IMR-90 (cell line): ENCODE measurements around the gene MMP24. TPM values are rescaled to one million over a fixed set of nuclear protein-coding genes. Genes with fewer than 3 reads are reported as not detected.

Experiments
- ATAC-seq: fragments of 200-7000 bp; cut with Tn5 transposase; 2 replicates; pipeline ENCODE4 v1.9.1; 2020; ENCODE audit warnings: low read depth, mild to moderate bottlenecking, moderate library complexity
- BruUV-seq: library from RNA; stranded (reverse); fragments of 400-500 nt; replicated peaks from 2 replicates; lab custom pipeline; 2021; lab: Mats Ljungman, UMichigan
- CTCF ChIA-PET: fragments of 300-600 bp; formaldehyde crosslinking; extraction: SDS; loops from one replicate; lab custom pipeline; 2021; ENCODE audit warnings: antibody characterized with exemption; lab: Yijun Ruan, JAX
- POLR2A ChIA-PET: fragments of 300-600 bp; sonication (Branson Sonifier 250); formaldehyde crosslinking; loops from one replicate; lab custom pipeline; 2022; ENCODE audit warnings: antibody characterized with exemption; ENCODE audit not compliant: unreplicated experiment; lab: Charles Lee
- DNase-seq: peaks from one replicate; pipeline ENCODE4 v3.0.0; 2013
- H2AFZ ChIP-seq: replicated peaks from 2 replicates; pipeline ENCODE3; 2013; ENCODE audit warnings: low read length, mild to moderate bottlenecking; ENCODE audit not compliant: poor library complexity
- H2AK5ac ChIP-seq: 2 replicates; pipeline ENCODE4 v1.6.1; 2013; ENCODE audit warnings: low read depth, low read length, inconsistent platforms
- H2AK9ac ChIP-seq: replicated peaks from 2 replicates; pipeline ENCODE3; 2013; ENCODE audit warnings: mild to moderate bottlenecking, low read depth, low read length, moderate library complexity; ENCODE audit not compliant: poor library complexity
- H2BK120ac ChIP-seq: 2 replicates; pipeline ENCODE4 v1.6.1; 2013; ENCODE audit warnings: low read depth, low read length, inconsistent platforms
- H2BK15ac ChIP-seq: 3 replicates; pipeline ENCODE4 v1.6.1; 2013; ENCODE audit warnings: low read depth, low read length, inconsistent platforms
- H2BK20ac ChIP-seq: 2 replicates; pipeline ENCODE4 v1.6.1; 2013; ENCODE audit warnings: low read depth, mild to moderate bottlenecking, inconsistent platforms, low read length, moderate library complexity
- H2BK5ac ChIP-seq: 2 replicates; pipeline ENCODE4 v1.6.1; 2013; ENCODE audit warnings: mild to moderate bottlenecking, low read depth, low read length, inconsistent platforms; ENCODE audit not compliant: poor library complexity, severe bottlenecking
- H3K14ac ChIP-seq: replicated peaks from 2 replicates; pipeline ENCODE4 v1.6.1; 2013; ENCODE audit warnings: low read depth, low read length, inconsistent platforms
- H3K18ac ChIP-seq: 2 replicates; pipeline ENCODE4 v1.6.1; 2013; ENCODE audit warnings: low read depth, low read length, control low read depth
- H3K23ac ChIP-seq: 2 replicates; pipeline ENCODE4 v1.6.1; 2013; ENCODE audit warnings: low read depth, low read length, inconsistent platforms
- H3K27ac ChIP-seq: 2 replicates; pipeline ENCODE4 v1.5.1; 2013; ENCODE audit warnings: mild to moderate bottlenecking, control low read depth, low read length; ENCODE audit not compliant: insufficient read depth
- H3K27me3 ChIP-seq: 2 replicates; pipeline ENCODE4 v1.6.1; 2013; ENCODE audit warnings: low read length; ENCODE audit not compliant: control insufficient read depth, insufficient read depth
- H3K36me3 ChIP-seq: 2 replicates; pipeline ENCODE4 v1.6.1; 2013; ENCODE audit warnings: low read length, mixed read lengths; ENCODE audit not compliant: control insufficient read depth, insufficient read depth
- H3K4ac ChIP-seq: 2 replicates; pipeline ENCODE4 v1.6.1; 2013; ENCODE audit warnings: low read depth, low read length, inconsistent platforms
- H3K4me1 ChIP-seq: 2 replicates; pipeline ENCODE4 v1.6.1; 2013; ENCODE audit warnings: low read length, mixed read lengths; ENCODE audit not compliant: control insufficient read depth, insufficient read depth
- H3K4me2 ChIP-seq: 2 replicates; pipeline ENCODE4 v1.6.1; 2013; ENCODE audit warnings: low read depth, mild to moderate bottlenecking, control low read depth, low read length, moderate library complexity
- H3K4me3 ChIP-seq: 2 replicates; pipeline ENCODE4 v1.5.1; 2013; ENCODE audit warnings: low read depth, mild to moderate bottlenecking, control low read depth, low read length, moderate library complexity; ENCODE audit not compliant: insufficient read depth
- H3K56ac ChIP-seq: 2 replicates; pipeline ENCODE4 v1.6.1; 2013; ENCODE audit warnings: low read length, inconsistent platforms; ENCODE audit not compliant: insufficient read depth; ENCODE audit errors: extremely low read depth
- H3K79me1 ChIP-seq, 2 experiments: 2 replicates each; pipeline ENCODE4 v1.6.1; 2013; ENCODE audit warnings: low read length in 2 of 2, inconsistent platforms in 1 of 2, low read depth in 1 of 2
- H3K9ac ChIP-seq: 2 replicates; pipeline ENCODE4 v1.6.1; 2013; ENCODE audit warnings: low read depth, low read length, control low read depth
- H3K9me1 ChIP-seq: 2 replicates; pipeline ENCODE4 v1.6.1; 2013; ENCODE audit warnings: low read length, inconsistent platforms; ENCODE audit not compliant: insufficient read depth
- H3K9me3 ChIP-seq: 2 replicates; pipeline ENCODE4 v1.6.1; 2013; ENCODE audit warnings: low read length; ENCODE audit not compliant: control insufficient read depth, insufficient read depth
- H4K20me1 ChIP-seq: 2 replicates; pipeline ENCODE4 v1.6.1; 2013; ENCODE audit warnings: low read length, inconsistent platforms; ENCODE audit not compliant: insufficient read depth
- H4K5ac ChIP-seq: 2 replicates; pipeline ENCODE4 v1.6.1; 2013; ENCODE audit warnings: mild to moderate bottlenecking, low read depth, low read length, control low read depth
- H4K8ac ChIP-seq, 2 experiments: 2 replicates each; pipeline ENCODE4 v1.6.1; 2013; ENCODE audit warnings: low read depth in 2 of 2, low read length in 2 of 2, control low read depth in 1 of 2, inconsistent platforms in 1 of 2
- H4K91ac ChIP-seq: 2 replicates; pipeline ENCODE4 v1.6.1; 2013; ENCODE audit warnings: low read depth, low read length, inconsistent platforms; ENCODE audit not compliant: insufficient read depth
- BHLHE40 ChIP-seq: fragments of 150-350 bp; IDR thresholded peaks from 2 replicates; pipeline ENCODE4 v1.6.1; 2016; ENCODE audit warnings: mild to moderate bottlenecking, low read depth, low read length
- CEBPB ChIP-seq: IDR thresholded peaks from 2 replicates; pipeline ENCODE4 v1.6.1; 2012; ENCODE audit warnings: low read depth, low read length, improper control_type of control experiment
- CHD1 ChIP-seq: IDR thresholded peaks from 2 replicates; pipeline ENCODE4 v1.6.1; 2012; ENCODE audit warnings: low read depth, low read length, improper control_type of control experiment
- CTCF ChIP-seq: conservative IDR thresholded peaks from 2 replicates; pipeline ENCODE4 v1.5.1; 2012; ENCODE audit warnings: mild to moderate bottlenecking, low read depth, low read length, improper control_type of control experiment
- ELK1 ChIP-seq: fragments of 150-350 bp; IDR thresholded peaks from 2 replicates; pipeline ENCODE4 v1.6.1; 2016; ENCODE audit warnings: low read depth, mild to moderate bottlenecking, low read length, moderate library complexity, borderline replicate concordance
- FOS ChIP-seq: fragments of 150-350 bp; IDR thresholded peaks from 2 replicates; pipeline ENCODE4 v1.6.1; 2016; ENCODE audit warnings: low read depth, low read length
- MAFK ChIP-seq: IDR thresholded peaks from 2 replicates; pipeline ENCODE4 v1.6.1; 2012; ENCODE audit warnings: low read depth, low read length, improper control_type of control experiment
- MAZ ChIP-seq: IDR thresholded peaks from 2 replicates; pipeline ENCODE4 v1.6.1; 2012; ENCODE audit warnings: low read depth, mild to moderate bottlenecking, low read length, improper control_type of control experiment, moderate library complexity, borderline replicate concordance
- MXI1 ChIP-seq: IDR thresholded peaks from 2 replicates; pipeline ENCODE4 v1.6.1; 2012; ENCODE audit warnings: low read depth, mild to moderate bottlenecking, low read length, moderate library complexity, borderline replicate concordance
- NFE2L2 ChIP-seq: fragments of 150-350 bp; IDR thresholded peaks from 2 replicates; pipeline ENCODE4 v1.6.1; 2016; ENCODE audit warnings: low read depth, mild to moderate bottlenecking, low read length
- POLR2A ChIP-seq: IDR thresholded peaks from 2 replicates; pipeline ENCODE4 v1.6.1; 2012; ENCODE audit warnings: mild to moderate bottlenecking, low read depth, low read length
- RAD21 ChIP-seq: IDR thresholded peaks from 2 replicates; pipeline ENCODE4 v1.6.1; 2012; ENCODE audit warnings: low read length, improper control_type of control experiment
- RCOR1 ChIP-seq: IDR thresholded peaks from 2 replicates; pipeline ENCODE4 v1.6.1; 2012; ENCODE audit warnings: mild to moderate bottlenecking, low read length, improper control_type of control experiment; ENCODE audit not compliant: insufficient replicate concordance
- RFX5 ChIP-seq: IDR thresholded peaks from 2 replicates; pipeline ENCODE4 v1.8.0; 2012; ENCODE audit warnings: low read depth, mild to moderate bottlenecking, low read length, moderate library complexity
- SMC3 ChIP-seq: fragments of 150-350 bp; IDR thresholded peaks from 2 replicates; pipeline ENCODE4 v1.6.1; 2016; ENCODE audit warnings: low read depth, mild to moderate bottlenecking, antibody characterized with exemption, low read length, moderate library complexity
- USF2 ChIP-seq: fragments of 150-350 bp; IDR thresholded peaks from 2 replicates; pipeline ENCODE4 v1.6.1; 2017; ENCODE audit warnings: mild to moderate bottlenecking, antibody characterized with exemption, low read length, low read depth
- WGBS, 2 experiments: methylation state at CpG; one replicate each; pipeline versions ENCODE4 v1.1.5 to v1.1.7; 2013; ENCODE audit warnings: missing lambda C conversion rate in 2 of 2; ENCODE audit not compliant: insufficient read length in 1 of 2; ENCODE audit errors: extremely low coverage in 2 of 2; 5-methylcytosine and 5-hydroxymethylcytosine counted together
- dilution Hi-C: fragments of 300-500 bp; cut with HindIII; formaldehyde crosslinking; loops from one replicate; pipeline ENCODE4 v1.14.3; 2018; ENCODE audit warnings: low sequenced_read_pairs; ENCODE audit not compliant: unreplicated experiment
- in situ Hi-C: fragments of 300-500 bp; cut with MboI; formaldehyde crosslinking; loops from 3 replicates; pipeline ENCODE4 v1.14.3; 2019; ENCODE audit warnings: low sequenced_read_pairs, inconsistent platforms, mixed read lengths
- intact Hi-C: fragments of 100-400 bp; cut with micrococcal nuclease; formaldehyde crosslinking; loops from 2 replicates; pipeline ENCODE4 v1.10.0; 2022
- polyA plus RNA-seq, 3 experiments: library from polyadenylated mRNA; depleted of rRNA; stranded (reverse); fragments of >200 nt; gene quantifications; 2 replicates each; pipeline ENCODE4 v1.2.3, GENCODE V29; 2012; ENCODE audit warnings: low replicate concordance in 1 of 3
- total RNA-seq: library from RNA; depleted of rRNA; stranded (reverse); fragments of >200 nt; gene quantifications from 2 replicates; pipeline ENCODE4 v1.2.3, GENCODE V29; 2012

Gene MMP24
- total and polyA plus RNA-seq, 2 of the 4 experiments (the other 2 are of a cell fraction): 0.36 to 0.79 TPM

- Histone ChIP-seq H3K27me3 (no peaks in the 10 kb centered on the region), H4K20me1 (no peaks in the 10 kb centered on the region), H2BK5ac (no peak overlapping the region), H4K91ac (no peak overlapping the region), H4K8ac (no peak overlapping the region), H2AK5ac (no peak overlapping the region), H3K4me3 (no peak overlapping the region), H3K56ac (no peak overlapping the region), H3K4me1 (peaks cover 5% of the 10 kb centered on the region; the same call in 1 of the 2 replicates), H2AK9ac (no peak overlapping the region), H2BK20ac (no peak overlapping the region), H4K5ac (no peak overlapping the region), H3K4ac (no peak overlapping the region), H3K9me3 (no peaks in the 10 kb centered on the region), H2BK120ac (no peak overlapping the region), H3K36me3 (no peaks in the 10 kb centered on the region), H3K27ac (no peak overlapping the region), H3K18ac (no peak overlapping the region), H3K79me1 (0 out of 4 replicates have a peak, but pooled peaks cover 0 to 3% of the 10 kb centered on the region in 2 experiments), H3K9me1 (peaks cover 5% of the 10 kb centered on the region; the same call in 1 of the 2 replicates), H3K4me2 (no peak overlapping the region), H3K9ac (no peak overlapping the region), H2BK15ac (no peak overlapping the region), H3K14ac (no peak overlapping the region), H2AFZ (no peak overlapping the region), H3K23ac (no peak overlapping the region)
- POLR2A ChIA-PET: interaction anchor here (0.5 kb wide), 1 partner anchor 11 kb away, joined by 10 read pairs; no protein-coding TSS in a partner anchor
- no peak for DNase-seq
- dilution Hi-C loops: no loop called here
- TF ChIP-seq USF2: no peak
- TF ChIP-seq SMC3: no peak
- no peak for TF ChIP-seq RCOR1
- no peak for TF ChIP-seq RFX5
- no peak for TF ChIP-seq RAD21
- TF ChIP-seq MAFK: no peak
- TF ChIP-seq CTCF: no peak
- no peak for TF ChIP-seq POLR2A
- TF ChIP-seq CEBPB: no peak
- TF ChIP-seq ELK1: no peak
- TF ChIP-seq MXI1: no peak
- no peak for TF ChIP-seq BHLHE40
- TF ChIP-seq CHD1: no peak
- TF ChIP-seq MAZ: no peak
- no peak for TF ChIP-seq NFE2L2
- TF ChIP-seq FOS: no peak
- WGBS, 2 experiments: 33% methylated on average over 1 of the region's 2 CpGs; no CpG with 5 or more reads in 1 of the 2 experiments
- ATAC-seq: no peak; the same call in 1 of the 2 replicates
- CTCF ChIA-PET: no interaction called here
- intact Hi-C loops: no loop called here
- in situ Hi-C loops: loop anchor here (25.0 kb wide), 1 partner anchor 390 kb away; the partner anchor contains the start of gene GGT7
- BruUV-seq: no TSS peak
Measured at GRCh38 chr20:35252037-35252461, 25.6 kb downstream of the MMP24 start.
